ENCODE results near the gene ZNF35.
A peak's percentile ranks its signal among the peaks of the same experiment; 100 is the strongest.

The ZNF35 gene

GRCh38 chr3:44680921-44681455 lies 32.5 kb downstream of the ZNF35 start:
- Histone ChIP-seq H3K36me3 (ENCODE audit: control insufficient read depth in 4 of 4, insufficient read depth in 4 of 4, low read length in 3 of 4) (peaks cover 0 to 34% (median 8%) of the 10 kb centered on the region in 4 experiments), H3K4me3 (ENCODE audit: control insufficient read depth in 1 of 7, extremely low read depth in 1 of 7, insufficient read depth in 4 of 7, low read depth in 2 of 7, low read length in 6 of 7) (no peak overlapping the region), H3K27me3 (replicated peaks in 2 of 5; ENCODE audit: control insufficient read depth in 4 of 5, insufficient read depth in 5 of 5, low read length in 4 of 5) (no peaks in the 10 kb centered on the region), H3K9me3 (ENCODE audit: control extremely low read depth in 1 of 5, control insufficient read depth in 4 of 5, insufficient read depth in 2 of 5, low read depth in 1 of 5, low read length in 4 of 5) (peaks cover 8 to 67% (median 23%) of the 10 kb centered on the region in 5 experiments), H3K27ac (ENCODE audit: insufficient read depth in 1 of 2, low read depth in 1 of 2, low read length in 2 of 2, poor library complexity in 1 of 2, severe bottlenecking in 2 of 2) (no peak overlapping the region), H3K4me1 (ENCODE audit: control extremely low read depth in 1 of 4, control insufficient read depth in 4 of 4, insufficient read depth in 4 of 4, low read length in 3 of 4) (peaks cover 0 to 6% (median 4%) of the 10 kb centered on the region in 4 experiments)
- 100% methylated on average over 3 of the region's 4 CpGs for WGBS (ENCODE audit: insufficient coverage)
- POLR2A ChIA-PET = no interaction called here
- CTCF ChIA-PET = no interaction called here
- DNase-seq = no peak

- Histone ChIP-seq H3K27ac (ENCODE audit: insufficient read depth in 1 of 2, low read depth in 1 of 2, low read length in 2 of 2, poor library complexity in 1 of 2, severe bottlenecking in 2 of 2) (no peak overlapping the region), H3K9me3 (ENCODE audit: control extremely low read depth in 1 of 5, control insufficient read depth in 4 of 5, insufficient read depth in 2 of 5, low read depth in 1 of 5, low read length in 4 of 5) (peaks cover 8 to 61% (median 35%) of the 10 kb centered on the region in 5 experiments), H3K27me3 (replicated peaks in 2 of 5; ENCODE audit: control insufficient read depth in 4 of 5, insufficient read depth in 5 of 5, low read length in 4 of 5) (no peaks in the 10 kb centered on the region), H3K36me3 (ENCODE audit: control insufficient read depth in 4 of 4, insufficient read depth in 4 of 4, low read length in 3 of 4) (peaks cover 0 to 34% (median 8%) of the 10 kb centered on the region in 4 experiments), H3K4me1 (ENCODE audit: control extremely low read depth in 1 of 4, control insufficient read depth in 4 of 4, insufficient read depth in 4 of 4, low read length in 3 of 4) (peaks cover 0 to 6% (median 4%) of the 10 kb centered on the region in 4 experiments), H3K4me3 (ENCODE audit: control insufficient read depth in 1 of 7, extremely low read depth in 1 of 7, insufficient read depth in 4 of 7, low read depth in 2 of 7, low read length in 6 of 7) (no peak overlapping the region)
- POLR2A ChIA-PET = no interaction called here
- CTCF ChIA-PET = no interaction called here
- WGBS (ENCODE audit: insufficient coverage) = 100% methylated on average over 1 of the region's 2 CpGs
- DNase-seq = no peak
These were observed 33.8 kb downstream of the ZNF35 start for GRCh38 chr3:44682182-44682896.

GRCh38 chr3:44685128-44685800 lies 36.7 kb downstream of the ZNF35 start:
- POLR2A ChIA-PET = interaction anchor here (0.6 to 1.0 kb wide), 2 partner anchors 37 to 101 kb away, joined by 5 to 7 read pairs; partner anchors contain the start of gene ZNF35
- H3K27ac ChIP-seq (ENCODE audit: insufficient read depth in 1 of 2, low read depth in 1 of 2, low read length in 2 of 2, poor library complexity in 1 of 2, severe bottlenecking in 2 of 2) = peak overlapping the region in 1 of 2 experiments; percentile 62
- peak; percentile 80 to 92 (median 87) for DNase-seq
- peak overlapping the region; percentile 58 to 80 (median 78) for H3K4me3 ChIP-seq (ENCODE audit: control insufficient read depth in 1 of 7, extremely low read depth in 1 of 7, insufficient read depth in 4 of 7, low read depth in 2 of 7, low read length in 6 of 7)
- WGBS (ENCODE audit: insufficient coverage) = 2% methylated on average over 34 of the region's 48 CpGs
- CTCF ChIA-PET = no interaction called here
- peaks cover 0 to 6% (median 4%) of the 10 kb centered on the region in 4 experiments for H3K4me1 ChIP-seq (ENCODE audit: control extremely low read depth in 1 of 4, control insufficient read depth in 4 of 4, insufficient read depth in 4 of 4, low read length in 3 of 4)
- peaks cover 0 to 34% (median 8%) of the 10 kb centered on the region in 4 experiments for H3K36me3 ChIP-seq (ENCODE audit: control insufficient read depth in 4 of 4, insufficient read depth in 4 of 4, low read length in 3 of 4)
- peaks cover 0 to 5% (median 0%) of the 10 kb centered on the region in 5 experiments for H3K27me3 ChIP-seq (replicated peaks in 2 of 5; ENCODE audit: control insufficient read depth in 4 of 5, insufficient read depth in 5 of 5, low read length in 4 of 5)
- H3K9me3 ChIP-seq (ENCODE audit: control extremely low read depth in 1 of 5, control insufficient read depth in 4 of 5, insufficient read depth in 2 of 5, low read depth in 1 of 5, low read length in 4 of 5) = peaks cover 10 to 60% (median 36%) of the 10 kb centered on the region in 5 experiments

GRCh38 chr3:44687898-44688297 lies 39.4 kb downstream of the ZNF35 start:
- H3K27me3 ChIP-seq (replicated peaks in 2 of 5; ENCODE audit: control insufficient read depth in 4 of 5, insufficient read depth in 5 of 5, low read length in 4 of 5) = peaks cover 0 to 5% (median 0%) of the 10 kb centered on the region in 5 experiments
- H3K4me1 ChIP-seq (ENCODE audit: control extremely low read depth in 1 of 4, control insufficient read depth in 4 of 4, insufficient read depth in 4 of 4, low read length in 3 of 4) = peaks cover 0 to 6% (median 4%) of the 10 kb centered on the region in 4 experiments
- H3K9me3 ChIP-seq (ENCODE audit: control extremely low read depth in 1 of 5, control insufficient read depth in 4 of 5, insufficient read depth in 2 of 5, low read depth in 1 of 5, low read length in 4 of 5) = peaks cover 2 to 46% (median 22%) of the 10 kb centered on the region in 5 experiments
- H3K27ac ChIP-seq (ENCODE audit: insufficient read depth in 1 of 2, low read depth in 1 of 2, low read length in 2 of 2, poor library complexity in 1 of 2, severe bottlenecking in 2 of 2) = no peak overlapping the region
- no peak overlapping the region for H3K4me3 ChIP-seq (ENCODE audit: control insufficient read depth in 1 of 7, extremely low read depth in 1 of 7, insufficient read depth in 4 of 7, low read depth in 2 of 7, low read length in 6 of 7)
- ChIA-PET POLR2A (no interaction called here), CTCF (no interaction called here)
- no peak for DNase-seq
- no CpG with 5 or more reads among the region's 1 CpG for WGBS (ENCODE audit: insufficient coverage)
- peaks cover 0 to 13% (median 6%) of the 10 kb centered on the region in 4 experiments for H3K36me3 ChIP-seq (ENCODE audit: control insufficient read depth in 4 of 4, insufficient read depth in 4 of 4, low read length in 3 of 4)

Data from common myeloid progenitor, CD34-positive (primary cell).